ENCODE results near the gene PFDN6. TPM values are rescaled to one million over a fixed set of nuclear protein-coding genes. Genes with fewer than 3 reads are reported as not detected.

The PFDN6 gene
- total RNA-seq = 51.1 and 83.6 TPM in 2 replicates

GRCh38 chr6:33288921-33289783 is at the start of gene PFDN6, which contains the start of gene WDR46:
TSS of gene PFDN6 (plus strand) at chr6:33289601. CDS start at chr6:33289857, 256 bp downstream.
TSS of gene WDR46 (minus strand) at chr6:33289239. CDS start at chr6:33289170, 69 bp downstream.

DNA sequence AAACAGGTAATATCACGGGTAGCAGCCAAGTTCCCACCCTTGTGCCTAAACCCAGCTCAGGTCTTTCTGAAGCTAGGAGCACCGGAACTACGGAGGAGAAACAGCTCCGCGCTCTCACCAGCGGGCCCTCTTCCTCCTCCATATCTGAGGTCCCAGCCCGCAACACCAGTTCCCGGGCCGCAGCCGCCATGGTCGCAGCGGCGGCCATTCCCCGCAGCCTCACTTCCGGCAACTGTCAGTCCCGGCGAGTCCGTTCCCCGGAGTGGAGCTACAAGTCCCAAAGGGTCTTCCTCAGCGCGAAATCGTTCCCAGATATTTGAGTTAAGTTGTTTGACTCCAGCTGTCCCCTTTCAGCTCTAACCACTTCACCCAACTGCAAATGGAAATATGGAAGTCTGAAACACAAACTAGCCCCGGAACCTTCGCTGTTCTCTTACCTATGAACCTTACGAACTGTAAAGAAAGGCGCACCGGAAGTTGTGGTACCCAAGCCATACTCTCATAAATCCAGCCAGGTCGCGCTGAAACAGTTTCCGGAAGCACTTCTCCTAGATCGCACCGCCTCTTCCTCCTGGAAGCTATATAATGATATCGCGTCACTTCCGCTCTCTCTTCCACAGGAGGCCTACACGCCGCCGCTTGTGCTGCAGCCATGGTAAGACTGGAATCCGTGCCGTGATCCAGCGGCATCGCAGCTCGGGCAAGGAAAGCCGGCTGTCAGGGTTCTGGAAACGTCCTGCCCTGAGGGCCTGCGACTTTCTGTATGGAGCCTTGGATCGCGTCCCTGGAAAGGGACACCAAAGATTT is 17.7 kb upstream of the PFDN6 start, which contains the start of the genes RPS18 and VPS52:
Gene RPS18 (plus strand): TSS at position 608 of the 807 bp plus-strand sequence. CDS start 45 bp downstream, at position 653.
Gene VPS52 (minus strand): TSS at position 409 of the 807 bp plus-strand sequence. CDS start 201 bp downstream, at position 208.

GRCh38 chr6:33276864-33277662 is 12.3 kb upstream of the PFDN6 start, which contains the start of gene B3GALT4:
TSS of gene B3GALT4 (plus strand) at chr6:33277123. CDS start at chr6:33277420, 297 bp downstream.

GRCh38 chr6:33298773-33299236 is 9.4 kb downstream of the PFDN6 start, which contains the start of gene RGL2:
TSS of gene RGL2 (minus strand) at chr6:33298942. CDS start at chr6:33298610, 332 bp downstream.

DNA sequence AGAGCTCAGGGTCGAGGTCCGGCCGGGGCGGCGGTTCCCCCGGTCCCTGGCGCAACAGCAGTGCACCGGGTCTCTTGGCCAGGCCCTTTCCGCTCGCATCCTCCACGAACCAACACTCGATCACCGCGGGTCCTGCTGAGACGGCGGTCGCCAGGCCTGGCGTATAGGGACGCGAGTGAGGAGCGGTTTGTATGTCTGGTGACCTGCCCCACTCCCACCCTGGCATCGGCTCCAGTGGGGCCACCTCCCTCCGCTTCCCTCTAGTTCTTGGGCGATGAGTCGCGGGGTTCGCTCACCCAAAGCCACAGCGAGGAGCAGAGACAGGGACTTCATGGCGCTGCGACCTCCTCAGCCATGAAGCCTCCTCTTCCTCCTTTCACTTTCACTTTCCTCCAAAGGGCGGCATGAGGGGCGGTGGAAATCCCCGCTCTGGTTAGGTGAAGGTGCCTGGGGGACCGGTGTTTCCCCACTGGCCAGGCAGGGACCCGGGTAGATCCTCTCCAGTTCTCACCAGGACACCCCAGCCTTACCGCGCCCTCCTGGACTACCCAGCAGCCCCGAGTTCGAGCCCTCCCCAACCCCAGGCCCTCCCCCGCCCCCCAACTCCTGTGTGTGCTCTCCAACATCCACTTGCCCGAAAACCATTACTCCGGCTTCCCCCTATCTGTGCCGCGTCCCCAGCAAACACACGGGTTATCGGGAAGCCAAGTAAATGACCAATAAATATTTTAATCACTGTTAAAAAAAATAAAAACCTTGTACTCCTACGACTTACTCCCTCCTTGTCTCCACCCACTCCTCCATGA is 24.5 kb downstream of the PFDN6 start, which contains the start of gene TAPBP:
Gene TAPBP (minus strand): TSS at position 370 of the 806 bp plus-strand sequence. CDS start 37 bp downstream, at position 333.

GRCh38 chr6:33317669-33318425 is 28.4 kb downstream of the PFDN6 start, which contains the start of gene ZBTB22:
TSS of gene ZBTB22 (minus strand) at chr6:33317744. CDS start at chr6:33316916, 828 bp downstream.

Other genes starting within 250 kb of the PFDN6 start
- gene HLA-DPA1, start 216.0 kb upstream of the PFDN6 start, total RNA-seq = 0.23 and 0.34 TPM in 2 replicates
- 0.70 and 2.8 TPM in 2 replicates for gene HLA-DPB1, start 213.6 kb upstream of the PFDN6 start, total RNA-seq
- 0.08 TPM in 1 of 2 replicates, not detected in the other for gene COL11A2, start 97.1 kb upstream of the PFDN6 start, total RNA-seq
- gene RXRB, start 88.9 kb upstream of the PFDN6 start, total RNA-seq = 13.4 and 15.6 TPM in 2 replicates
- gene SLC39A7, start 88.7 kb upstream of the PFDN6 start, total RNA-seq = 77.1 and 112 TPM in 2 replicates
- 27.4 and 46.2 TPM in 2 replicates for gene HSD17B8, start 84.9 kb upstream of the PFDN6 start, total RNA-seq
- 13.2 and 16.2 TPM in 2 replicates for gene RING1, start 81.1 kb upstream of the PFDN6 start, total RNA-seq
- gene VPS52, start 17.7 kb upstream of the PFDN6 start, total RNA-seq = 26.3 and 40.4 TPM in 2 replicates
- 4,695 and 5,841 TPM in 2 replicates for gene RPS18, start 17.5 kb upstream of the PFDN6 start, total RNA-seq
- 2.2 and 4.5 TPM in 2 replicates for gene B3GALT4, start 12.5 kb upstream of the PFDN6 start, total RNA-seq
- gene WDR46, start 362 bp upstream of the PFDN6 start, total RNA-seq = 38.0 and 78.1 TPM in 2 replicates
- gene RGL2, start 9.3 kb downstream of the PFDN6 start, total RNA-seq = 28.7 and 49.2 TPM in 2 replicates
- gene TAPBP, start 24.5 kb downstream of the PFDN6 start, total RNA-seq = 69.7 and 136 TPM in 2 replicates
- 10.5 and 21.6 TPM in 2 replicates for gene ZBTB22, start 28.1 kb downstream of the PFDN6 start, total RNA-seq
- 53.9 and 55.3 TPM in 2 replicates for gene DAXX, start 33.4 kb downstream of the PFDN6 start, total RNA-seq
- 14.0 and 50.8 TPM in 2 replicates for gene KIFC1, start 102.2 kb downstream of the PFDN6 start, total RNA-seq
- gene PHF1, start 121.4 kb downstream of the PFDN6 start, total RNA-seq = 20.3 and 27.3 TPM in 2 replicates
- gene CUTA, start 128.5 kb downstream of the PFDN6 start, total RNA-seq = 201 and 221 TPM in 2 replicates
- 0.72 and 2.8 TPM in 2 replicates for gene SYNGAP1, start 130.5 kb downstream of the PFDN6 start, total RNA-seq
- 4.4 and 6.5 TPM in 2 replicates for gene ZBTB9, start 165.0 kb downstream of the PFDN6 start, total RNA-seq